ENCODE measurements around the gene CDK5. TPM values are rescaled to one million over a fixed set of nuclear protein-coding genes. Genes with fewer than 3 reads are reported as not detected.
A peak's percentile ranks its signal among the peaks of the same experiment; 100 is the strongest.

The CDK5 gene
- total RNA-seq, 2 donors from 2014 or later: 22.2 to 25.2 TPM

- Histone ChIP-seq H3K27me3 (ENCODE audit: control insufficient read depth, insufficient read depth, low read length, poor library complexity, severe bottlenecking) (peaks cover 12% of the 10 kb centered on the region), H3K9me3 (ENCODE audit: control insufficient read depth, low read length) (no peaks in the 10 kb centered on the region), H3K36me3 (ENCODE audit: control insufficient read depth, insufficient read depth, low read length) (no peaks in the 10 kb centered on the region), H3K27ac (ENCODE audit: low read depth, low read length) (peak overlapping the region; percentile 90), H3K9ac (ENCODE audit: extremely low read depth, low read length, poor library complexity, severe bottlenecking) (peak overlapping the region; percentile 54), H3K4me3 (ENCODE audit: low read length) (peak overlapping the region; percentile 94), H3K4me1 (ENCODE audit: control insufficient read depth, insufficient read depth, low read length) (peaks cover 18% of the 10 kb centered on the region)
- DNase-seq: no peak
- Mint-ChIP-seq H3K9me3 (no peaks in the 10 kb centered on the region), H3K36me3 (ENCODE audit: low read depth) (peaks cover 10% of the 10 kb centered on the region), H3K27ac (peak overlapping the region; percentile 95), H3K4me3 (peak overlapping the region; percentile 84), H3K27me3 (ENCODE audit: insufficient read depth) (peaks cover 16% of the 10 kb centered on the region), H3K4me1 (peaks cover 40% of the 10 kb centered on the region)
- WGBS, 2 experiments (ENCODE audit: insufficient coverage in 1 of 2, insufficient read length in 1 of 2): 23 to 34% methylated on average over 13 to 18 of the region's 18 CpGs
- TF ChIP-seq, protein P1, sequence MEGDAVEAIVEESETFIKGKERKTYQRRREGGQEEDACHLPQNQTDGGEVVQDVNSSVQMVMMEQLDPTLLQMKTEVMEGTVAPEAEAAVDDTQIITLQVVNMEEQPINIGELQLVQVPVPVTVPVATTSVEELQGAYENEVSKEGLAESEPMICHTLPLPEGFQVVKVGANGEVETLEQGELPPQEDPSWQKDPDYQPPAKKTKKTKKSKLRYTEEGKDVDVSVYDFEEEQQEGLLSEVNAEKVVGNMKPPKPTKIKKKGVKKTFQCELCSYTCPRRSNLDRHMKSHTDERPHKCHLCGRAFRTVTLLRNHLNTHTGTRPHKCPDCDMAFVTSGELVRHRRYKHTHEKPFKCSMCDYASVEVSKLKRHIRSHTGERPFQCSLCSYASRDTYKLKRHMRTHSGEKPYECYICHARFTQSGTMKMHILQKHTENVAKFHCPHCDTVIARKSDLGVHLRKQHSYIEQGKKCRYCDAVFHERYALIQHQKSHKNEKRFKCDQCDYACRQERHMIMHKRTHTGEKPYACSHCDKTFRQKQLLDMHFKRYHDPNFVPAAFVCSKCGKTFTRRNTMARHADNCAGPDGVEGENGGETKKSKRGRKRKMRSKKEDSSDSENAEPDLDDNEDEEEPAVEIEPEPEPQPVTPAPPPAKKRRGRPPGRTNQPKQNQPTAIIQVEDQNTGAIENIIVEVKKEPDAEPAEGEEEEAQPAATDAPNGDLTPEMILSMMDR (conservative IDR thresholded peaks at IDR 0.05): no peak
These were observed 1.2 kb upstream of the CDK5 start for GRCh38 chr7:151058781-151059366.

- TF ChIP-seq, protein P1 (conservative IDR thresholded peaks at IDR 0.05): no peak
- H3K9ac ChIP-seq (ENCODE audit: extremely low read depth, low read length, poor library complexity, severe bottlenecking): peak overlapping the region; percentile 54
- no peaks in the 10 kb centered on the region for H3K9me3 Mint-ChIP-seq
- peak overlapping the region; percentile 95 for H3K27ac Mint-ChIP-seq
- peak overlapping the region; percentile 90 for H3K27ac ChIP-seq (ENCODE audit: low read depth, low read length)
- WGBS, 2 experiments (ENCODE audit: insufficient coverage in 1 of 2, insufficient read length in 1 of 2): 7 to 9% methylated on average over 37 to 46 of the region's 46 CpGs
- no peaks in the 10 kb centered on the region for H3K9me3 ChIP-seq (ENCODE audit: control insufficient read depth, low read length)
- DNase-seq: peak; percentile 100
- peaks cover 16% of the 10 kb centered on the region for H3K27me3 Mint-ChIP-seq (ENCODE audit: insufficient read depth)
- peaks cover 15% of the 10 kb centered on the region for H3K4me1 ChIP-seq (ENCODE audit: control insufficient read depth, insufficient read depth, low read length)
- peaks cover 12% of the 10 kb centered on the region for H3K27me3 ChIP-seq (ENCODE audit: control insufficient read depth, insufficient read depth, low read length, poor library complexity, severe bottlenecking)
- peaks cover 7% of the 10 kb centered on the region for H3K36me3 Mint-ChIP-seq (ENCODE audit: low read depth)
- H3K4me3 Mint-ChIP-seq: peak overlapping the region; percentile 84
- H3K4me3 ChIP-seq (ENCODE audit: low read length): peak overlapping the region; percentile 94
- H3K36me3 ChIP-seq (ENCODE audit: control insufficient read depth, insufficient read depth, low read length): no peaks in the 10 kb centered on the region
- peaks cover 36% of the 10 kb centered on the region for H3K4me1 Mint-ChIP-seq
These were observed 488 bp upstream of the CDK5 start for GRCh38 chr7:151057989-151058780.

- peak; percentile 82 for DNase-seq
- TF ChIP-seq, protein P1 (conservative IDR thresholded peaks at IDR 0.05): peak; percentile 53
- Histone ChIP-seq H3K27ac (ENCODE audit: low read depth, low read length) (no peak overlapping the region), H3K9ac (ENCODE audit: extremely low read depth, low read length, poor library complexity, severe bottlenecking) (peak overlapping the region; percentile 32), H3K4me1 (ENCODE audit: control insufficient read depth, insufficient read depth, low read length) (peaks cover 13% of the 10 kb centered on the region), H3K27me3 (ENCODE audit: control insufficient read depth, insufficient read depth, low read length, poor library complexity, severe bottlenecking) (peaks cover 12% of the 10 kb centered on the region), H3K9me3 (ENCODE audit: control insufficient read depth, low read length) (no peaks in the 10 kb centered on the region), H3K4me3 (ENCODE audit: low read length) (peak overlapping the region; percentile 94), H3K36me3 (ENCODE audit: control insufficient read depth, insufficient read depth, low read length) (no peaks in the 10 kb centered on the region)
- Mint-ChIP-seq H3K4me3 (peak overlapping the region; percentile 84), H3K36me3 (ENCODE audit: low read depth) (peaks cover 7% of the 10 kb centered on the region), H3K9me3 (no peaks in the 10 kb centered on the region), H3K27me3 (ENCODE audit: insufficient read depth) (peaks cover 24% of the 10 kb centered on the region), H3K4me1 (peaks cover 33% of the 10 kb centered on the region), H3K27ac (peak overlapping the region; percentile 88)
- WGBS, 2 experiments (ENCODE audit: insufficient coverage in 1 of 2, insufficient read length in 1 of 2): 30 to 38% methylated on average over 10 to 29 of the region's 29 CpGs
These were observed 811 bp downstream of the CDK5 start for GRCh38 chr7:151056666-151057505.

Data from endodermal cell (in vitro differentiated cells).